Keratinocyte (primary cell): ENCODE data around the gene RASAL3. TPM values are rescaled to one million over a fixed set of nuclear protein-coding genes. Genes with fewer than 3 reads are reported as not detected.

Source experiments
- DNase-seq: peaks from one replicate; pipeline ENCODE4 v3.0.0-alpha.2; 2011; ENCODE audit warnings: low read depth, missing footprints, low spot score
- FAIRE-seq: peaks from 2 replicates; lab custom pipeline; 2011; peaks lifted over from hg19 to GRCh38; lab: Jason Lieb, UNC
- H2AFZ ChIP-seq: 2 replicates; pipeline ENCODE4 v1.6.0; 2012; ENCODE audit warnings: low read length, control low read depth, inconsistent platforms; ENCODE audit not compliant: control insufficient read depth
- H3K27ac ChIP-seq: 2 replicates; pipeline ENCODE4 v1.5.1; 2011; ENCODE audit warnings: low read length; ENCODE audit not compliant: control insufficient read depth, insufficient read depth
- H3K27me3 ChIP-seq: 3 replicates; pipeline ENCODE4 v1.6.0; 2011; ENCODE audit warnings: low read length; ENCODE audit not compliant: control insufficient read depth, insufficient read depth; ENCODE audit errors: extremely low read depth
- H3K36me3 ChIP-seq, 2 experiments: 2 replicates in 1 of 2; 3 replicates in 1 of 2; pipeline ENCODE4 v1.5.1; 2011; ENCODE audit warnings: low read length in 2 of 2, mild to moderate bottlenecking in 1 of 2; ENCODE audit not compliant: control insufficient read depth in 2 of 2, insufficient read depth in 2 of 2; ENCODE audit errors: extremely low read depth in 1 of 2
- H3K4me1 ChIP-seq: 3 replicates; pipeline ENCODE4 v1.5.1; 2011; ENCODE audit warnings: low read length; ENCODE audit not compliant: control insufficient read depth, insufficient read depth; ENCODE audit errors: extremely low read depth
- H3K4me2 ChIP-seq: 3 replicates; pipeline ENCODE4 v1.6.0; 2011; ENCODE audit warnings: low read depth, low read length; ENCODE audit not compliant: control insufficient read depth, insufficient read depth; ENCODE audit errors: extremely low read depth
- H3K4me3 ChIP-seq, 3 experiments: fragments of 200-600 bp in 1 of 3; sonication (generic) in 1 of 3; 2 replicates in 2 of 3; 3 replicates in 1 of 3; pipeline ENCODE4 v1.5.1; 2011 to 2016; ENCODE audit warnings: low read length in 3 of 3, mild to moderate bottlenecking in 3 of 3, control low read depth in 2 of 3, inconsistent platforms in 1 of 3, low read depth in 1 of 3, mixed read lengths in 1 of 3, mixed run types in 1 of 3, moderate library complexity in 1 of 3; ENCODE audit not compliant: control insufficient read depth in 2 of 3, insufficient read depth in 2 of 3; ENCODE audit errors: extremely low read depth in 1 of 3
- H3K79me2 ChIP-seq: 2 replicates; pipeline ENCODE4 v1.6.0; 2012; ENCODE audit warnings: low read length; ENCODE audit not compliant: control insufficient read depth, insufficient read depth
- H3K9ac ChIP-seq: 3 replicates; pipeline ENCODE4 v1.6.0; 2011; ENCODE audit warnings: low read length; ENCODE audit not compliant: control insufficient read depth, insufficient read depth; ENCODE audit errors: extremely low read depth
- H3K9me1 ChIP-seq: 3 replicates; pipeline ENCODE4 v1.6.0; 2011; ENCODE audit warnings: low read length; ENCODE audit not compliant: control insufficient read depth, insufficient read depth; ENCODE audit errors: extremely low read depth
- H3K9me3 ChIP-seq: 2 replicates; pipeline ENCODE4 v1.5.1; 2012; ENCODE audit warnings: low read depth, low read length; ENCODE audit not compliant: control insufficient read depth
- H4K20me1 ChIP-seq: 3 replicates; pipeline ENCODE4 v1.6.0; 2011; ENCODE audit warnings: low read length; ENCODE audit not compliant: control insufficient read depth, insufficient read depth; ENCODE audit errors: extremely low read depth
- CTCF ChIP-seq, 3 experiments: IDR thresholded peaks in 1 of 3; conservative IDR thresholded peaks in 1 of 3; optimal IDR thresholded peaks in 1 of 3; 2 replicates in 2 of 3; 3 replicates in 1 of 3; pipeline versions ENCODE3 to v1.5.1; 2011; ENCODE audit warnings: low read length in 3 of 3, mild to moderate bottlenecking in 3 of 3, moderate library complexity in 2 of 3, control low read depth in 1 of 3, inconsistent platforms in 1 of 3; ENCODE audit not compliant: insufficient read depth in 2 of 3; ENCODE audit errors: extremely low read depth in 1 of 3
- EZH2 ChIP-seq: IDR thresholded peaks from one replicate; pipeline ENCODE4 v1.6.1; 2012; ENCODE audit warnings: inconsistent platforms, mild to moderate bottlenecking, low read length, moderate library complexity
- dilution Hi-C: fragments of 300-500 bp; cut with MboI; formaldehyde crosslinking; loops from one replicate; pipeline ENCODE4 v1.7.0; 2020; ENCODE audit warnings: low sequenced_read_pairs; ENCODE audit not compliant: extremely low pct_ligation_motif_present
- polyA plus RNA-seq, 5 experiments: library from polyadenylated mRNA; depleted of rRNA in 3 of 5; stranded (reverse) in 3 of 5; stranded (forward) in 1 of 5; unstranded in 1 of 5; fragments of >200 nt; gene quantifications; 1 replicate in 1 of 5; 2 replicates in 3 of 5; 3 replicates in 1 of 5; pipeline versions ENCODE4 v1.2.1 to v1.2.3, GENCODE V29; 2011 to 2012; ENCODE audit warnings: missing spikeins in 2 of 5, low read depth in 1 of 5, low replicate concordance in 1 of 5

The RASAL3 gene
- polyA plus RNA-seq, 1 donor (not counting 4 experiments of a cell fraction or from before 2014, with no cell fraction given) = not detected

- Histone ChIP-seq H3K36me3 (no peaks in the 10 kb centered on the region), H3K9me1 (no peaks in the 10 kb centered on the region), H4K20me1 (no peaks in the 10 kb centered on the region), H3K4me3 (no peak overlapping the region), H3K4me2 (no peak overlapping the region), H3K27ac (no peak overlapping the region), H3K9me3 (no peaks in the 10 kb centered on the region), H3K27me3 (peaks cover 5% of the 10 kb centered on the region), H3K4me1 (no peaks in the 10 kb centered on the region), H2AFZ (no peak overlapping the region), H3K79me2 (no peaks in the 10 kb centered on the region), H3K9ac (no peak overlapping the region)
- FAIRE-seq (no peak), DNase-seq (no peak)
- TF ChIP-seq EZH2 (no peak), CTCF (optimal IDR thresholded peaks at IDR 0.05 in 1 of 3, IDR thresholded peaks at IDR 0.05 in 1 of 3, conservative IDR thresholded peaks at IDR 0.05 in 1 of 3; ENCODE audit: extremely low read depth in 1 of 3, insufficient read depth in 2 of 3, low read length in 3 of 3) (peak in 2 of 3 experiments; percentile 4 to 13)
- dilution Hi-C loops = no loop called here
Measured at GRCh38 chr19:15437355-15438123, 26.8 kb downstream of the RASAL3 start.

GRCh38 chr19:15436826-15437110 lies 27.6 kb downstream of the RASAL3 start:
- H4K20me1 ChIP-seq = no peaks in the 10 kb centered on the region
- TF ChIP-seq CTCF (optimal IDR thresholded peaks at IDR 0.05 in 1 of 3, IDR thresholded peaks at IDR 0.05 in 1 of 3, conservative IDR thresholded peaks at IDR 0.05 in 1 of 3; ENCODE audit: extremely low read depth in 1 of 3, insufficient read depth in 2 of 3, low read length in 3 of 3) = no peak
- no peak for TF ChIP-seq EZH2
- no peaks in the 10 kb centered on the region for H3K36me3 ChIP-seq
- no peak for DNase-seq
- H3K9me3 ChIP-seq = no peaks in the 10 kb centered on the region
- no peak overlapping the region for H3K4me3 ChIP-seq
- no peak overlapping the region for H3K9ac ChIP-seq
- H2AFZ ChIP-seq = no peak overlapping the region
- H3K4me2 ChIP-seq = no peak overlapping the region
- no peaks in the 10 kb centered on the region for H3K9me1 ChIP-seq
- dilution Hi-C loops = no loop called here
- no peak for FAIRE-seq
- no peak overlapping the region for H3K27ac ChIP-seq
- H3K4me1 ChIP-seq = no peaks in the 10 kb centered on the region
- H3K27me3 ChIP-seq = peaks cover 5% of the 10 kb centered on the region
- peaks cover 5% of the 10 kb centered on the region for H3K79me2 ChIP-seq
